ENCODE data around the gene KCNH1.
"Not testable (repeated sequence)": the region's sequence is repeated elsewhere in the genome, so short reads cannot be mapped to it uniquely, and the experiment has no call there.

The KCNH1 gene

DNA sequence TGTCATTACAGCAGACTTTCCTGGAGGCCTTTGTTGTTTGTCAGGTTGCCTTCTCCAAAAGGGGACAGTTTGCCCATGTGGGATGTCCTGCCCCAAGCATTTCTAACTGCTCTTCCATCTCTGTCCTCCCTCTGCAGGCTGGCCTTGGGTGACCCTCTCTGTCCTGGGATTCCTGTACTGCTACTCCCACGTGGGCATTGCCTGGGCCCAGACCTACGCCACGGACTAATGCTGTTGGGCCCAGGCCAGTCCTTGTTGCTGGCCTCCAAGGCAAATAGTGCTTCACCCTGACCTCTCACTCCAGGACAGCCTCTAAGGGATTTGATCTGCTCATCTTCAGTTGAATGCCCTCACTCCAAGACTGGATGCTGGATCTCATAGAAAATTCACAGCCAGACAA lies 459.8 kb downstream of the KCNH1 start:
- DNase-seq, result no peak

DNA sequence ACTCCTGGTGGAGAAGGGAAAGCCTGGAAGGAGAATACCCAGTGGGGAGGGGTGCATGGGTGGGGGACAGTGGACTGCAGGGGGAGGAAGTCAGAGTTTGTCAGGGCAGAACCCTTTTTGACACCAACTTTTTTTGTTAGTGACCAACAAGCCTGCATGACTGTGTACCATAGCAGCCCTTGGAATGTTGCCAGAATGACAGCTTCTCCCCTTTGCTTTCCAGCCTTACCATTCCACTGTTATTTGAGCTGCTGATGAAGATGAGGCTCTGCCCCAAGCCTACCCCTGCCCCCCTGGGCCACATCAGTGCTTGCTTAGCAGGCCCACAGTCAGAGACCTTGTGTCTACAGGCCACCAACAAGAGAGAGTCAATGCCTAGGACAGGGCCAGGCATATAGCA lies 464.0 kb downstream of the KCNH1 start:
- DNase-seq, result no peak

DNA sequence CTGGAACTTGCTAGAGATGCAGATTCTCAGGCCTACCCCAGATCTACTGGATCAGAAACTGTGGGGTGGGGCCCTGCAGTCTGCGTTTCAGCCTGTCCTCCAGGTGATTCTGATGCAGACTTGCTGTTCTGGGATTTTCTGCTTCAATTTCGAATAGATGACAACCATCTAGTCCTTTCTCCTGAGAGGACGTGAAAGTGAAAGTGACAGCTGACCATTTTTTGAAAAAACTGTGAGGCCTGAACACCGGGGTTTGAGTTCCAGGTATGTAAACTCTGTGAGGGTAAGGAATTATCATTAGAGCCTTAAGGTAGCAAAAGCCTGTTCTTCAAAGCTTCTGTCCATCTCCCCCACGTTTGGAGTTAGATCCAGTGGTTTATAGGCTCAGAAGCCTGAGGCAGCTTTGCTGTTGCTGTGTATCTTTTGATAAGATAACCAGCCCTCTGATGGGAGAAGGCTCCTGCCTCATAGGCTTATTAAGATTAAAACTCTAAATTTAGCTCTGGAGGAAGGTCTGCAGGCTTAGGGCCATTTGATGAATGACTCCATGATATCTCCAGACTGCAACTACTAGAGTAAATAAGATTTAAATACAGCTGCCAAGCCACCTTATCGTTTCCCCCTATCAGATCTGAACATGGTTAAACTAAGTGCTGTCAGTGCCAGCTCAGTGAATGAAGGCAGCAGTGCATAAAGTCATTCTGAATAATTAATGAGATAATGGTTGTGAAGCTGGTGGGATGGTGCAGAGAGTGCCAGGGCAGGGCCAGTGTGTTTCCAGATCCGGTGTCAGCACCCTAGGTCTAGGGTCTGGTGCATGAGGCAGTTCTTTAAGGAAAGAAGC lies 470.0 kb downstream of the KCNH1 start:
- DNase-seq, result no peak

DNA sequence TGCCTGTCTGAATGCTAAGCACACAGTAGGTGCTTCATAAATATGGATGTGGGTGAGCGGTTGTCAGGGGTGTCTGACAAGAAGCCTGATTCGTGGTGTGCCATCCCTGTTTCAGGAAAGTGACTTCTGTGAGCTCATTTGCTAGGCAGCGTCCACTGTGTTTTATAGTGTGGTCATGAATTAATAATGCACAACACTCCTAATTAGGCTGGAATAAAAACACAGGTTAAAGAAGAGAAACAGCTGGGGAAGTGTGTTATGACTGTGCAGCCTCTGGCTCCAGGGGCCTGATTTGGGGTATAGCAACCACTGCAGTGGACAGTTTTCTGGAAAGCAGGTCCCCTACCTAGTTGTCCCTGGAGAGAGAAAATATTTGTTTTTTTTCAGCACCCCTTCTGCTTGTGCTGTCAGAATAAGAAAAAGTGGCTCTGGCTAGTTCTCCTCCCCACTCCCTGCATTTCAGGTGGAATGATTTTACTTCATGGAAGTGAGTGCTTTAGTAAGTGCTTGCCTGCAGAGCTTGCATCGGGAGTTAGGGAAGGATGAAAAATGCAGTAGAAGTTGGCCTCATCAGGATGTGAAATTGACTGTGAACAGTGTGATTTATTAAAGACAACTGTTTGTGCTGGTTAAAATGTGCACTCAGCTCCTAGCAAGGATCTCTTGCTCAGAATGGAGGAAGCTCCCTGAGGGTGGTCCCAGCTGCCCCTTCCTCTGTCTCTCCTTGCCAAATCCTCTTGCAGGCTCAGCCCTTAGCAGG lies 471.5 kb downstream of the KCNH1 start:
- DNase-seq, result no peak

DNA sequence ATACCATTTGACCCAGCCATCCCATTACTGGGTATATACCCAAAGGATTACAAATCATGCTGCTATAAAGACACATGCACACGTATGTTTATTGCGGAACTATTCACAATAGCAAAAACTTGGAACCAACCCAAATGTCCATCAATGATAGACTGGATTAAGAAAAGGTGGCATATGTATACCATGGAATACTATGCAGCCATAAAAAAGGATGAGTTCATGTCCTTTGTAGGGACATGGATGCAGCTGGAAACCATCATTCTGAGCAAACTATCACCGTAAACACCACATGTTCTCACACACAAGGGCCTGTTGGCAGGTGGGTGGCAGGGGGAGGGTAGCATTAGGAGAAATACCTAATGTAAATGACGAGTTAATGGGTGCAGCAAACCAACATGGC lies 472.4 kb downstream of the KCNH1 start:
- not testable (repeated sequence) for DNase-seq

DNA sequence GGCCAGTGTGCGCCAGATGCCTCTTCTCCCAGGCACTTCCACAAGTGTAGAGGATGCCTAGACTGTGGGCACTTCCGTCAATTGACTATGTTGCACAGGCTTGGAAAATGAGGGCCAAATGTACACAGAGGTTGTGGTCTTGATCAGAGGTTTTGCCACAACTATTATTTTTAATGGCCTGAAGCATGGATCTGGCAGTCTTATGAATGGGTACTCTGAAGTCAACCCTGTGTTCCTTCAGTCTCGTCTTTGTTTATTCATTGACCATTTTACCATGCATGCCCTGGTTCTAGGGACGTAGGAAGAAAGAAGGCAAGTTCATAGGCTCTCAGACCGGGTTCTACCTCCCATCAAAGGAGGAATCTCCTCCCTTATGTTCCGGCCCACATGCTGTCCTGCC lies 476.1 kb downstream of the KCNH1 start:
- DNase-seq, result no peak

DNA sequence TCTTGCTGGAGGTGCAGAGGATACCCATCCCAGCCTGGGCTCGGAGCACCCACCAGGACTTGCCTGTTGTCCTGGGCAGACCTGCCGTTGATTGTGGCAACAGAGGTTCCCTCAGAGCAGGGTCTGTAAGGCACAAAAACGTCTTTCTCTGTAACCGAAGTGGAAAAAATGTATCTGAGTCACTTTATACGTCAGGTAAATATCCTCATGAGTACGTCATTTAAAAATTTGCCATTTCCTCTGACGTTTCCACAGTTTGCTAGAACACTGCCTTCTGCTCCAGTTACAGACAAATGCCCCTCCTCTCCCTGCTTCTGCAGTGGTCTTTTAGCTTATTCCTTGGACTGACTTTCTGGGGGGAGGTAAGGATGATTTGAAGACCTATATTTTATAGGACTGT lies 478.4 kb downstream of the KCNH1 start:
- no peak for DNase-seq

DNA sequence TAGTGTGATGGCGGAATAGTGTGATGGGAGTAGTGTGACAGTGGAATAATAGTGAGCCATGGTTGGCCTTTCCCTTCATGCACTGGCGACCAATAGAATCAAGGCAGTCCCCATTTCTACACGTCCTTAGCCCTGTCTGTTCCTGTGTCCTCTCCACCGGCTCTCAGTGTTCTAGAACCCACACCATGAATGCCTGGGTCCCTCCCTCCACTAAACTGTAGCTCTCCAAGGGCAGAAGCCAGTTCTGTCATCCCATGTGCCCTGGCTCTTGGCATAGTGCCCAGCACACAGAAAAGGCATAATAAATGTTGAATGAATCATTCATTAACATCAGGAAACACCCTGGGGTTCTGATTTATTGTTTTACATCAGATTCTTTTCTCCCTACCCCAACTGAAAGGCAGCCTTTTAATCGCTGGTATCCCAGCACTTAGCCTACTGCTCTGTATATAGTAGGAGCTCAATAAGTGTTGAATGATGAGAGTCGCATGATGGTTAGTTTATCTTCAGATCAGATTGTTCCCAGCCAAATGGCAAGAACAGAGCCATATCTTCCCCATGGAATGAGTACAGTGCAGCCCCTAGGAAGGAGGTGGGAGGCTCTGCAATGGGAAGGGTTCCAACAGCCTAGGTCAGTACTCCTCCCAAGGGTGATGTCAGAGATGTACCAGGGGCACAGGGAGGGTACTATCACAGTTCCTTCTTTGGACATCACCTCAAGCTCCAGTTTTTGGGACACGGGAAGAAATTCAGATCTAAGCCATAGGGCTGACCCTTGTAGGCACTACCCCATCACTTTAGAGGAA lies 479.6 kb downstream of the KCNH1 start:
- DNase-seq, result no peak

DNA sequence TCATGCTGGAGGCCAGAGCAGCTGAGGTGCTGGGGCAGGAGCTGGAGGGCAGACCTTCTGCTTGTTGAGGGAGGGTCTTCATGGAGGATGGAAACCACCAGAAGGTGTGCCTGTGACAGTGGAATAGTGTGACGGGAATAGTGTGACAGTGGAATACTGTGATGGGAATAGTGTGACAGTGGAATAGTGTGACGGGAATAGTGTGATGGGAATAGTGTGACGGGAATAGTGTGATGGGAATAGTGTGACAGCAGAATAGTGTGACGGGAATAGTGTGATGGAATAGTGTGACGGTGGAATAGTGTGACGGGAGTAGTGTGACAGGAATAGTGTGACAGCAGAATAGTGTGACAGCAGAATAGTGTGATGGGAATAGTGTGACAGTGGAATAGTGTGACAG lies 480.2 kb downstream of the KCNH1 start:
- no peak for DNase-seq

DNA sequence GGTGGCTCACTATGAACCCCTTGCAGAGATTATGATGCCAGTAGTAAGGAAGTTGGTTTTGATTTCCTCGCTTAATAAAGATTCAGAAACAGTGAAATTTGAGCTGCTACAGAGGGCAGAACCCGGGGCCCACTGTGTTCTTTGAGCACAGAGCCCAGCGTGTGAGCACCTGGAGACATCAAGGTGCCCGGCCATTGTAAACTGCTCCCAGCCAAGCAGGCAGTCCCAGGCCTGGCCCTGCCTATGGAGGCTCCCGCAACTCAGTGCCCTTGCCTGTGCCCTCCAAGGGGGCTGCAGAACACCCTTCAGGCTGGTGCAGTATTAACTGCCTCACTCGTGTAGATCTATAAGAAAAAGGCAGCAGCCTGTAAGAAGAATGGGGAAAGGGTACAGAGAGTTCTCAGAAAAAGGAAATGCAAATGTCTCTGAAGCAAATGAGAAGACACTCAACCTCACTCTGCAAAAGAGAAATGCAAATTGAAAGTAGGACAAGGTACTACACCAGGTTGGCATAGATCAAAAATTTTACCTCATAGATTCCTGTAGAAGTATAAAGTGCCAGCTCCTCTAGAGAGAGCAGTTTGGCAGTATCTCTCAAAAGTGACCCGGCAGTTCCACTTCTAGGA lies 481.5 kb downstream of the KCNH1 start:
- DNase-seq, result no peak

DNA sequence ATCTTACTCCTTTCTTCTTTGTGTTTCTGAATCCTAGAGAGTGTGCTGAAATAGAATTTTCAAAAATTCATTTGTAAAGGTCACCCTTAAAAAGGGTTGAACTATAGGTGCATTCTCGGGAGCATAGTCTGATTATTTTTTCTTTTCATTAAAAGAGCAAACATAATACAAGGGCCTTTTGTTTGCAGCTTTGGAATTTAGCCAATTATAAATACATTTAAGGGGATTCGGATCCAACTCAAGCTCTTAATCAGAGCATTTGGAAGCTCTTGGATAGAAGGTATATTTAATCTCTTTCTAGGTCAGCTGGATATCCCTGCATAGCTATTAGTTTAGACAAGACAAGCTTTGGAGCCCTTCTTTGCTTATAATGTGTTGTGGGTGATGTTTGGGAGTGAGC lies 483.5 kb downstream of the KCNH1 start:
- no peak for DNase-seq

DNA sequence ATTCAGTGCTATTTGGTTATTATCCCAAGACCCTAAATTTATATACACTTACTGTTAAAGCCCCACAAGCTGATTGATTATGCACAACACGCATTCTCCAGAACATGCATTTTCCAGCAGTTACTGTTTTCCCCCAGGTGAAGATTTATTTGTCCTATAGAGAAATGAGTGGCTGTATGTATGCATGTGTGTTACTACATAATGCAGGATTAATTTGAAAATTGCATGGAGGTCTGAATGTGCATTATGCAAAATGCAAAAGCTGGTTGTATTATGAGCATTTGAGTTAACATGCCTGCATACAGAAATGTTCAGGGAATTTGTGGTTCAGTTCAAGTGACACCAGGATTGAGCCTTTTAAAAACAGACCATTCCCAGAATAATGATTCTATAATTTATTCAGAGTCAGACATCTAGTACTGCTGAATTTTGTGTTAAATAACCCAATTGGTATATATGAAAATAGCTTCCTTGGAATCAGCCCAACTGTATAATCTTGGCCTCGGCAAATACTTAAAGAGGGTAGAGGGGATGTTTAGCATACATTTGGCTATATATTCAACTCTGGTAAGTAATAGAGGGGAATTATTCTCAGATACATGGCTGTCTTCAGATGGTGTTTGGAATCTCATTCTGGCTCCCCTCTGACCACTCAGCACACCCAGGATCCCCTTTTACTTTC lies 485.2 kb downstream of the KCNH1 start:
- DNase-seq, result no peak

DNA sequence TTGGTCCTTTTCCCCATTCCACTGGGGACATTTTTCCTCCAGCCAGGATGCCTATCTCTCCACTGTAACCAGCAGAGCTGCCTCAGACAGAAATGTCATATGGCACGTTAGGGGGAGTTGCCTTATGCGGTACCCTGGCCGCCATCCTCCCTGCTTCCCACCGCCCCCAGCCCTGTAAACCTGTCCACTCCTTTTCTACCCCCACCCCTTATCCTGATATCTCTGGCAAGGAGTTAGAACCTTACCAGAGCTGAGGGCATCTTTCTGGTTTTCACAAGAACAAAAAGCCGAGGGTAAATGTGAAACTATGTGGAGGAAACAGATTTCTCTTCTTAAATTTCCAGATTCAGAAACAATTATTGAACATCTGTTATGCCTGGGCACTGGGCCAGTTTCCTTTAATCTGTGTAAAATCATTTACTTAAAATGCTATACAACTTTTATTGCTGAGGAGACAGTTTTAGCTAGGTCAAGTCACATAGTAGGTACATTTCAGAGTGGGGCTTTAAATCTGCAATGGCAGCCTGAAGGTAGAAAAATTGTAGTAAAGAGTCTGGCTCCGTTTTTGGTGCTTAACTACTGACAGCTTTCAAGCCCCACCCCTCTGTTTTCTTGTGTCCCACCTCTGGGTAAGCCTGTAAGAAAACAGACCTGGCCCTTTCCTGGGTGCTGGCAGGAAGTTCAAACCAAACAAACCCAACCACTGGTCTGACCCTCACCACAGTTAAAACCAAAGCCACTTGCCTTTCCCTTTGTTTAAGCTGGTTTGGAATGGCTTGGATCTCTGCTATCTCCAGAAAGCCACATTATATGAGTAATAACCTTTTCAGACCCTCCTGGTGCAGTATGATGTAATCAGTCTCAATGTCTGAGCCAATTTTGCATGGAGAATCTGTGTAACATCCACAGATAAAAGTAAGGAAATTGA lies 486.3 kb downstream of the KCNH1 start:
- no peak for DNase-seq

DNA sequence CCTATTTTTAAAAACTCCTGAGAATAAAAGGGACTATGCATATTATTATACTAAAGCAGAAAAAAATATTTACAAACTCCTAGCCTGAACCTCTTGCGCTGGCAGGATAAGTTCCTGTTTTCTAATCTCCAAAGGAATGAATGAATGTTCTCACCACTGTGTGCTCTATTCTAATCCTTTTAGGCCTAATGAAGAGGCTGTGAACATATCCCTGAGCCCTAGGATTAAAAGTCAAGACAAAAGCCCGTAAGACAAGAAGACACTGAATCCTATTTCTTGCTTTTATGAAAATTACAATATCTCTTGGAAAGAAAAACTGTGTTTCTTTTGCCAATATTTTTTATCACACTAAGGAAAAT lies 487.7 kb downstream of the KCNH1 start:
- no peak for DNase-seq

DNA sequence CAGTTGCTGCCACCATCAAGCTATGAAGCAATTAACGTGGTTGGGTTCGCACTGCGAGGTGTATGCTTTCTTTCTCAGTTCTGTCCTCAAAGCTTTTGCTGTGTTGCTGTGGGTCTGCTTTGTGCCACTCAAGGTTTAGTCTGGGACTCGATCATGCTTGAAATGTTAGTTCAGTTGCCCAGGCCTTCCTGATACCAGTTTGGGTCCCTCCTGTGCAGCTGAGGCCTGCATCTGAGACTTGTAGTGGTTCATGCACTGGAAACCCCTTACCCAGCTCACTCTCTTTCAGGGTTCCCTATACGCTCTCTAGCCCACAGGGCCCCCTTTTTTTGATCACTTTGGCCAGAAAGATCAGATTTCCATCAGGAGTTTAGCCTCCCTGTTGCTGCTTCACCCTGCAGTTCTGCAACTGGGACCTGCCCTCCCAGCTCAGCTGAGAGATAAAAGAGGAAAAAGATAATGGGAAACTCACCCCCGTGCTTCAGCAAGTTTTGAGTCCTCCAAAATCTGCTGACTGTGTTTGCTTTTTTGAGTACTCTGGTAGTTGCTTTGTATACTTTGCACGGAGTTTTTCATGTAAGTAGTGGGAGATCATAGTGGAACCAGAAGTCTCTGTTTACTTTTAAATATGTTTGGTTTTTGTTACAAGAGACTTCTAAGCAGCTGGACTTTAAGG lies 488.2 kb downstream of the KCNH1 start:
- DNase-seq, result no peak

DNA sequence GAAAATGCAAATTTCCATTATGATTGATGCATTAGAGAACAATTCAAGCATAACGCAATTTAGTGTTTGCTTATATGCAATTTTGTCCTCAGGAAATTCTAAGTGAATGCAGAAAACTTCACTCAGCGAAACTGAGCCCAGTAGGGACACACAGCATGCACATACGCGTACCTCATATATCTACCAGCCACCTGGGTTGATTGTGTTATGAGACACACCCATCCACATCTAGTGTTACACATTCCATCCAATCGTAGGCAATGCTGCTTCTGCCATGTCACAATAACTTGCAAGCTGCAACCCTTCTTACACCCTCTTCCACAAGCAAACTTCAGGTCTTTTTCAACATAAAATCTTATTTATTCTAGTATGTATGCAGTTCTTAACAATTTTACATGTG lies 492.4 kb downstream of the KCNH1 start:
- no peak for DNase-seq

DNA sequence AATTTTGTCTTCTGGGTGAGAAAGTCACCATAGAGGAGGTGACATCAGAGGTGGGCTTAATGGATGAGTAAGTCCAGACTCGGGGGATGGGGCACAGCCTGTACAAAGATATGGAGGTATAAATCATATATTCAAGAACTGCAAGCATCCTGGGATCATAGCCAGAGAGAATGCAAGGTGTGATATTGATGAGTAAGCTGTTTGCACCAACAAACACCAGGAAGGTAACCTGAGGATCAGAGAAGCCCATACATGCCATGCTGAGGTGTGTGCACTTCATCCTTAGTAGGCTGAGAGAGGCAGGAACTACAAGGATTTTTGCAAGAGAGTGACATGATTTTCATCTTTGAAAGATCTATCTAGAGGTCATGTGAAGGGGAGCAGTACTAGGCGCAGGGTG lies 498.8 kb downstream of the KCNH1 start:
- DNase-seq, result no peak

DNA sequence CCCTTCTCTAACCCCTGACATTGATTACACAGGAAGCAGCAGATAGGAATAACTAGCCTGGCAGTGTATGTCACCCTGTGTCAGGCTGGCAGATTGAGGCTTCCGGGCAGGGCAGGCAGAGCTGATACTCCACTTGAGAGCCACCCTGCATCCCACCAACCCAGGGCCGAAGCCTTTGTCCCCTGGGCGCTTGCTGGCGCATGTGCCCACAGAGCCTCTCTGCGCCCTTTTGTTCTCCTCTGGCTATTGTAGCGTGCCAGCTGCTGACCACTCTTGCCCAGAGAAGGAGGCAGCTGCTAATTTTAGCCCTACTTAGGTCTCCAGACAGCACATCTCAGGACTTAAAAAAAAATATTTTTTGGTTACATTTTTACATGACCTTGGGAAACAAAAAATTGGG lies 500.3 kb downstream of the KCNH1 start:
- no peak for DNase-seq

DNA sequence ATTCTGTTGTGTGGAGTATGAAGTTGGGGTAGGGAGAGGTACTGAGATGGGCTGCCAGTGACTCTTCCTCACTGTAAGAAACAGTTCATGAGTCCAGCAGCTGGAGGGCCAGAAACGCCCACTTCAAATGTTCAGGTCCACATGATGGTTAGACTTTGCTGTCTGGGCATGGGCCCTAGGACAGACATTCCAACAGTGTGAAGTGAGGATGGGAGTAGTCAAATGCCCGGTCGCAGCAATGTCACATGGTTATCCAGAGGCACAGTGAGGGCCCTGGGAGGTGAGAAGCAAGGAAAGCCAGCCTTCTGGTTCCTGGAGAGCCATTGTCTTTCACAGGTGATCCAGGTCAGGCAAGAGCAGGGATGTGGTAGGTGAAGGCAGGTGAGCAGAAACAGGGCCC lies 500.8 kb downstream of the KCNH1 start:
- no peak for DNase-seq

DNA sequence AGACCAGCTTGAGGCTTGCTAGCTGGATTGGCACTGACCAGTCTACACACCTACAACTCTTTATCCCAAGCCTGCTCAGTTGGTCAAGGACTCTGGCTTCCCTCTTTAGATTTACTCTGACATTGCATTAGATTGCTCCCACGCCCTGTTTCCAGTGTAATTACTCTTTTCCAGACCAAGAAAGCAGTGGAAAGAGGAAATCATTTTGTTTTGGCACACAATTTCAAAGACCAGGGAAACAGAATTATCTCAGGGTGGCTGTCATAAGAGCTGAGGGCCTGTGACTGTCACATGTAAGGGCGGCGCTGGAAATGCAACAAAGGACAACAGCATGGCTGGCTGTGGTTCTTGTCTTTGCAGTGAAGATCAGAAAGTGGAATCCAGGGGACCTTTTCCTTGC lies 502.5 kb downstream of the KCNH1 start:
- DNase-seq, result no peak

DNA sequence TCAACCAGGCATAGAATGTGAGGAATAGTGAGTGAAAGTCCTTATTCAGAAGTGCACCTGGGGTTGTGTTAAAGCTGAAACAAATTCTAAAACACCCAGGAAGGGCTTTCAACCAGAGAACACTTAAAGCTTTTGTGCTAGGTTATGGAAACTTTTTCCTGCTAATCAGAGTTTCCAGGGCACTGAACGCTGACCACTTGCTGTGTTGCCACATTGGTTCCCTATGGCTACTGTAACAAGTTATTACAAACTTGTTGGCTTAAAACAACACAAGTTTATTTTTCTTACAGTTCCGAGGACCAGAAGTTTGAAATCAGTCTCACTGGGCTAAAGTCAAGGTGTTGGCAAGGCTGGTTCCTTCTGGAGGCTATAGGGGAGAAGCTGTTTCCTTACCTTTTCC lies 504.7 kb downstream of the KCNH1 start:
- DNase-seq, result no peak
